Tibial nerve (tissue), 4 donors: ENCODE data around the gene FILIP1. TPM values are rescaled to one million over a fixed set of nuclear protein-coding genes. Genes with fewer than 3 reads are reported as not detected.

Source experiments
- DNase-seq, 2 donors: peaks; one replicate each; pipeline ENCODE4 v3.0.0-alpha.2; 2019; ENCODE audit warnings: low spot score in 2 of 2
- H3K27ac ChIP-seq, 4 donors: fragments of 200-600 bp; sonication (generic) in 3 of 4; one replicate each; pipeline ENCODE4 v1.5.1; 2017 to 2019; ENCODE audit warnings: mild to moderate bottlenecking in 1 of 4
- H3K27me3 ChIP-seq, 2 donors: fragments of 200-600 bp; sonication (generic) in 1 of 2; one replicate each; pipeline versions ENCODE4 v1.5.1 to v1.6.0; 2017 to 2019
- H3K36me3 ChIP-seq, 3 donors: fragments of 200-600 bp; sonication (generic); one replicate each; pipeline ENCODE4 v1.5.1; 2018 to 2019
- H3K4me1 ChIP-seq, 4 donors: fragments of 200-600 bp; sonication (generic) in 3 of 4; one replicate each; pipeline ENCODE4 v1.5.1; 2017 to 2019
- H3K4me3 ChIP-seq, 4 donors: fragments of 200-600 bp; sonication (generic) in 3 of 4; one replicate each; pipeline ENCODE4 v1.5.1; 2017 to 2019; ENCODE audit warnings: mild to moderate bottlenecking in 1 of 4, moderate library complexity in 1 of 4
- H3K9me3 ChIP-seq, 4 donors: fragments of 200-600 bp; sonication (generic) in 3 of 4; one replicate each; pipeline ENCODE4 v1.5.1; 2017 to 2019
- EP300 ChIP-seq, 2 donors: sonication (generic); formaldehyde crosslinking; IDR thresholded peaks; one replicate each; pipeline ENCODE4 v1.6.1; 2017; ENCODE audit warnings: antibody characterized with exemption in 2 of 2, mild to moderate bottlenecking in 1 of 2
- POLR2A ChIP-seq, 2 donors: fragments of 450-650 bp; IDR thresholded peaks; one replicate each; pipeline ENCODE4 v1.6.1; 2017; ENCODE audit warnings: antibody characterized with exemption in 2 of 2, mild to moderate bottlenecking in 2 of 2, moderate library complexity in 2 of 2
- WGBS, 2 donors: methylation state at CpG; one replicate each; pipeline ENCODE4 v1.1.5; 2018; 5-methylcytosine and 5-hydroxymethylcytosine counted together
- total RNA-seq, 4 donors: library from RNA; depleted of rRNA; stranded (reverse); fragments of >200 nt; gene quantifications; one replicate each; pipeline ENCODE4 v1.1.0, GENCODE V29; 2016
- TF ChIP-seq, protein P1 (sequence below), 5 experiments: fragments of 200-600 bp in 3 of 5; fragments of 450-650 bp in 2 of 5; sonication (generic) in 3 of 5; IDR thresholded peaks; one replicate each; pipeline ENCODE4 v1.5.1; 2016 to 2019; ENCODE audit warnings: antibody characterized with exemption in 5 of 5, mild to moderate bottlenecking in 3 of 5, moderate library complexity in 2 of 5

The FILIP1 gene
- total RNA-seq, 4 donors from 2014 or later, result 6.0 to 16.3 (median 13.3) TPM

DNA sequence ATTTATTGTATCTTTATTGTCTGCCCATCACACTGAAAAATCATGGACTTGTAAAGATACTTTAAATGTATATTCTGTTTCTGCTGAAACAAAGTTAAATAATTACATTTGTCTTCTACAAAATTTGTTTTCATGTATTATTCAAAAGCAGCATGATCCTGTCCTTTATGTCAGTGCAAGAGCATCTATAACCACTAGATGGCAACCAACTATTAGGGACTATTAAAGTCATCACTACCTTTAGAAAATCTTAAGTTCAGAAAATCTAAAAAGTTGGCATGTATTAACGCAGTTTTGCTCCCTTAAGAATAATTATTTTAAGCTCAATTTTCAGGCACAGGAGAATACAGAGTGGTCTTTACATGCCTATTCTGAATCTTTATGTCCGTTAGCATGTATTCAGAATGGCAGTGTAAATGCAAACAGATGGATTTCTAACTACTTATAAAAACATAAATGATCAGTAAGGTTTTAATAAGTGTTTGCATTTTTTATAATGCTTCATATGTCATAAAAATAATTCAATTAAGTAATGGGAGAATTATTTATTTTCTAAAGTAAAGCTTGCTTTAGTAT, 226.8 kb downstream of the FILIP1 start:
- no peak for DNase-seq
- Histone ChIP-seq H3K4me1 (peaks cover 0 to 42% (median 9%) of the 10 kb centered on the region in 4 donors), H3K9me3 (no peaks in the 10 kb centered on the region), H3K27ac (no peak overlapping the region), H3K27me3 (no peaks in the 10 kb centered on the region), H3K4me3 (no peak overlapping the region), H3K36me3 (peaks cover 0 to 27% (median 4%) of the 10 kb centered on the region in 3 donors)
- TF ChIP-seq, protein P1, sequence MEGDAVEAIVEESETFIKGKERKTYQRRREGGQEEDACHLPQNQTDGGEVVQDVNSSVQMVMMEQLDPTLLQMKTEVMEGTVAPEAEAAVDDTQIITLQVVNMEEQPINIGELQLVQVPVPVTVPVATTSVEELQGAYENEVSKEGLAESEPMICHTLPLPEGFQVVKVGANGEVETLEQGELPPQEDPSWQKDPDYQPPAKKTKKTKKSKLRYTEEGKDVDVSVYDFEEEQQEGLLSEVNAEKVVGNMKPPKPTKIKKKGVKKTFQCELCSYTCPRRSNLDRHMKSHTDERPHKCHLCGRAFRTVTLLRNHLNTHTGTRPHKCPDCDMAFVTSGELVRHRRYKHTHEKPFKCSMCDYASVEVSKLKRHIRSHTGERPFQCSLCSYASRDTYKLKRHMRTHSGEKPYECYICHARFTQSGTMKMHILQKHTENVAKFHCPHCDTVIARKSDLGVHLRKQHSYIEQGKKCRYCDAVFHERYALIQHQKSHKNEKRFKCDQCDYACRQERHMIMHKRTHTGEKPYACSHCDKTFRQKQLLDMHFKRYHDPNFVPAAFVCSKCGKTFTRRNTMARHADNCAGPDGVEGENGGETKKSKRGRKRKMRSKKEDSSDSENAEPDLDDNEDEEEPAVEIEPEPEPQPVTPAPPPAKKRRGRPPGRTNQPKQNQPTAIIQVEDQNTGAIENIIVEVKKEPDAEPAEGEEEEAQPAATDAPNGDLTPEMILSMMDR (IDR thresholded peaks at IDR 0.05), result peak; percentile 71 to 73 (median 72)
- no peak for TF ChIP-seq EP300 (IDR thresholded peaks at IDR 0.05)
- 46 to 51% methylated on average over 2 of the region's 2 CpGs for WGBS, 2 donors

DNA sequence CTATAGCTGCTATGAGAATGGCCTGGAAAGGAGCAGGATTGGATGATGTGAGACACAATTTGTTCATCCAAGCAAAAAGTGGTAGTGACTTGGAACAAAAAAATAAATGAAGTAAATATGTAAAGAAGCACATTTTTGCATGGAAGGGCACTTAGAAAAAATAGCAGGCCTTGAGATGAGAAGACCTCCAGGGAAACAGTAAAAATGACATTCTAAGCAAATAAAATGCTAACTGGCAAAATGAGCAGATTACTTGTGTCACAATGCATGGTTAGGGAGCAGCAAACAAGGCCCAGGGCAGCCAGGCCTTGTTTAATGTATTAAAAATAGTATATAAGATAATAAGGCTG, 230.2 kb downstream of the FILIP1 start:
- TF ChIP-seq POLR2A (IDR thresholded peaks at IDR 0.05), result no peak
- no peak for TF ChIP-seq EP300 (IDR thresholded peaks at IDR 0.05)
- TF ChIP-seq, protein P1 (IDR thresholded peaks at IDR 0.05), result no peak
- no peak for DNase-seq

GRCh38 chr6:75262716-75263400, 230.7 kb downstream of the FILIP1 start:
- H3K27me3 ChIP-seq, result no peaks in the 10 kb centered on the region
- WGBS, 2 donors, result 88% methylated on average over 4 of the region's 4 CpGs
- peaks cover 0 to 28% (median 6%) of the 10 kb centered on the region in 4 donors for H3K4me1 ChIP-seq
- no peaks in the 10 kb centered on the region for H3K9me3 ChIP-seq
- no peak for DNase-seq
- H3K36me3 ChIP-seq, result peaks cover 0 to 62% (median 4%) of the 10 kb centered on the region in 3 donors
- H3K27ac ChIP-seq, result no peak overlapping the region
- no peak for TF ChIP-seq POLR2A (IDR thresholded peaks at IDR 0.05)
- TF ChIP-seq, protein P1 (IDR thresholded peaks at IDR 0.05), result no peak
- TF ChIP-seq EP300 (IDR thresholded peaks at IDR 0.05), result no peak
- no peak overlapping the region for H3K4me3 ChIP-seq

More for the DNA sequence above, 230.2 kb downstream of the FILIP1 start:
- peaks cover 0 to 57% (median 4%) of the 10 kb centered on the region in 3 donors for H3K36me3 ChIP-seq
- H3K27me3 ChIP-seq, result no peaks in the 10 kb centered on the region
- no peaks in the 10 kb centered on the region for H3K9me3 ChIP-seq
- H3K27ac ChIP-seq, result no peak overlapping the region
- peaks cover 0 to 33% (median 9%) of the 10 kb centered on the region in 4 donors for H3K4me1 ChIP-seq
- no peak overlapping the region for H3K4me3 ChIP-seq

DNA sequence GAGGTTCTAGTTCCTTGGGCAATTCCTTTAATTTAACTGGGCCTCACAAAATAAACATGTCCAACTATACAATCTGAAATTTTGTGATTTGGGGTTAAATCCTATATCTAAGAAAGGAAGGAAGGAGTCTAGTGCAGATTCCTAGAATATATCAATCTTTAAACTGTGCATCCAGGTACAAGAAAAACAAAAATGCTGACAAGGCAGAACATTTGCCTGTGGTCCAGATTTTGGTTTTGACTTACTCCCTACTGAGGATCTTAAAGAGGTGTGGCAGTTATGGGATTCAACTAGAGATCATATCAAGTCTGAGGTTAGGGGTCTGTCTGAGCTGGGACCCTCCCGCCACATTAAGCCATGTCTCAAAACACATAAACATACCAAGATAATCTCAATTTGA, 232.3 kb downstream of the FILIP1 start:
- no peaks in the 10 kb centered on the region for H3K9me3 ChIP-seq
- no peak overlapping the region for H3K4me3 ChIP-seq
- H3K4me1 ChIP-seq, result peaks cover 0 to 18% (median 0%) of the 10 kb centered on the region in 4 donors
- TF ChIP-seq, protein P1 (IDR thresholded peaks at IDR 0.05), result no peak
- TF ChIP-seq POLR2A (IDR thresholded peaks at IDR 0.05) (no peak), EP300 (IDR thresholded peaks at IDR 0.05) (no peak)
- WGBS, 2 donors, result 92 to 100% methylated on average over 1 of the region's 1 CpG
- H3K27ac ChIP-seq, result no peak overlapping the region
- H3K36me3 ChIP-seq, result peaks cover 0 to 75% (median 4%) of the 10 kb centered on the region in 3 donors
- H3K27me3 ChIP-seq, result no peaks in the 10 kb centered on the region
- DNase-seq, result no peak

GRCh38 chr6:75257343-75258087, 236.1 kb downstream of the FILIP1 start:
- no peak for DNase-seq
- no peaks in the 10 kb centered on the region for H3K27me3 ChIP-seq
- peaks cover 0 to 5% (median 0%) of the 10 kb centered on the region in 4 donors for H3K4me1 ChIP-seq
- peaks cover 0 to 74% (median 0%) of the 10 kb centered on the region in 3 donors for H3K36me3 ChIP-seq
- 95 to 100% methylated on average over 1 of the region's 1 CpG for WGBS, 2 donors
- no peak overlapping the region for H3K4me3 ChIP-seq
- H3K9me3 ChIP-seq, result no peaks in the 10 kb centered on the region
- no peak for TF ChIP-seq EP300 (IDR thresholded peaks at IDR 0.05)
- TF ChIP-seq POLR2A (IDR thresholded peaks at IDR 0.05), result no peak
- TF ChIP-seq, protein P1 (IDR thresholded peaks at IDR 0.05), result no peak
- H3K27ac ChIP-seq, result no peak overlapping the region
